ENCODE results near the gene ARHGEF9.
"Not testable (repeated sequence)": the region's sequence is repeated elsewhere in the genome, so short reads cannot be mapped to it uniquely, and the experiment has no call there.

ARHGEF9 gene

DNA sequence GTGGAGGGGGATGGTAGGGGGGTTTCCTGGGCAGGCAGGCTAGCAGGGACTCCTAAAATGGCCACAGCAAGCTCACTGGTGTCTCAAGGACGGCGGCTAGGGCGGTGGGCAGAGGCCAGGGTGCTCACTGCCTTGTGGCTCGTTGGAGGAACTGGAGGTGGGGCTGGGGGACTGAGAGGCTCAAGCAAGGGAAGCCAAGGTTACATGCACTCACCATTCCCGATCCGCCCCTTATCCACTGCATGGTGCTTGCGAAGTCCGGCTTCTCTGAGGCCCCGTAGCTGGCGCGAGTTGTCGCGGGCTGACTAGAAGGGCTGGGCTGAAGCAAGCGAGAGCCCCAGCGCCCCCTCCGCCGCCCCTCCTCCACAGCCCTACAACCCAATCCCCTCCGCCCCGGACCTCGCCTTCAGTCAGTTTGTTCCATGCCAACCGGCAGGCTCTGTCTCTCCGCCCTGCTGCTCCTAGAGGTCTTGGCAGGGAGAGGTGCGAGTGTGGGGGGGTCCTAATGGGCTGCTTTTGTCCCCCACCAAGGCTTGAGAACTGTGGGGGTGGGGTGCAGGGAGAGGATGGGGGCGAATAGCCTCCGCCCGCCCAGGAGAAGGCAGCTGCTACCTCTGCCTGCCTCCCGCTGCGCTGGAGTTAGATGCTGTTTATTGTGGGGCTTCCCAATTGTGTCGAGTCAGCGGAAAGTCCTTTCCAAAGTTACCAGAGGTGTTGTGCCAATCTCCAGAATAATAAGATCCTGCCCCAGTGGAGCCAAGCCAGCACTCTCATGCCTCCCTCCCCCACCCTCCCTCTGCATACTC is at the start of gene ARHGEF9:
TSS of gene ARHGEF9 (minus strand) at position 313 of the 806 bp plus-strand sequence. CDS start at position 244, 69 bp downstream.
- no peak for DNase-seq (ENCODE audit: low read depth in 2 of 2, low spot score in 1 of 2)

DNA sequence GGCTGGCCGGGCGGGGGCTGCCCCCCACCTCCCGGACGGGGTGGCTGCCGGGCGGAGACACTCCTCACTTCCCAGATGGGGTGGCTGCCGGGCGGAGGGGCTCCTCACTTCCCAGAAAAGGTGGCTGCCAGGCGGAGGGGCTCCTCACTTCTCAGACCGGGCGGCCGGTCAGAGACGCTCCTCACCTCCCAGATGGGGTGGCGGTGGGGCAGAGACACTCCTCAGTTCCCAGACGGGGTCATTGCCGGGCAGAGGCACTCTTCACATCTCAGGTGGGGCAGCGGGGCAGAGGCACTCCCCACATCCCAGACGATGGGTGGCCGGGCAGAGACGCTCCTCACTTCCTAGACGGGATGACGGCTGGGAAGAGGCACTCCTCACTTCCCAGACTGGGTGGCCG is 40.4 kb upstream of the ARHGEF9 start:
- not testable (repeated sequence) for DNase-seq (ENCODE audit: low read depth in 2 of 2, low spot score in 1 of 2)

DNA sequence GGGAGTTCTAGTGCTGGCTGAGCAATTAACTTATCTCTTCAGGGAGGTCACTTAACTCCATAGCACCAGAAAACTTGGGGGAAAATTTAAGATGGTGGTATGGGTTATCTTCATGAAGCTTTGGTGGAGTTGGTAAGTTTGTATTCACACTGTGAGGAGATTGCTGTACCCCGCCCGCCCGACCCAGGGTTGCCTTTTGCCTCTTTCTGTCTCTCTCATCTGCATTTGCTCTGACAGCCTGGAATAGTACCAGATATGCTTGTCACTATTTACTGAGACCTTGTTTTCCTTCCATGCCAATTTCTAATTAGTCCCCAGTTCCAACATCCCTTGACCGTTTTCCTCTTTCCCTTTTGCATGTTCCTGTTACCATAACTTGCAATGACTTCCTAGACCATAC is 33.1 kb upstream of the ARHGEF9 start:
- DNase-seq (ENCODE audit: low read depth in 2 of 2, low spot score in 1 of 2) = no peak

DNA sequence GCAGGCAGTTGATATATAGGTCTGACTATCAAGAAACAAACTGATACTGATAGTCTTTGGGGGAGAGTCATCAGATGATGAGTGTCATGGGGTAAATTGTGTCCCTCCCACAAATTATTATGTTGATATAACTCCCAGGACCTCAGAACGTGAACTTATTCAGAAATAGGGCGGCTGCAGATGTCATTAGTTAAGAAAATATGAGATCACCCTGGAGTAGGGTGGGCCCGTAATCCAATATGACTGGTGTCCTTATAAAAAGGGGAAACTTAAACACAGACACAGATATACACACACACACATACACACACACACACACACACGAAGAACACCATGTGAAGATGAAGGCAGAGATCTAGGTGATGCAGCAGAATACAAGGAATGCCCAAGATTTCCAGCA is 32.7 kb upstream of the ARHGEF9 start:
- DNase-seq (ENCODE audit: low read depth in 2 of 2, low spot score in 1 of 2) = no peak

DNA sequence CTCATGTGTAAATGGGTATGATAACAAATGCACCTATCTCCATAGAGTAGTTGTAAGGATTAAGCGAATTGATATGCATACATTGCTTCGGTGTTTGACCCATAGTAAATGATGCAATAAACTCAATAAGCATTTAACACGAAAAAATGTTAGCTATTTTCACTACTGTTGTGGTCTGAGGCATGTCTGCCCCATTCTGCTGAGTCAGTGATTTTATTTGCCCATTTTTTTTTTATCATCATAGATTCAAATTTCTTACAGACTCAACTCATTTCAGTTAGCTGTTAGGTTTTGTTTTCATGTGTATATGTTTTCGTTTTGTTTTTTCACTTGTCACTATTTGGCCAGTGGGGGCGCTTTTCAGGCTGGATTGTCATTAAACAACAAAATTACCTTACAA is 27.8 kb upstream of the ARHGEF9 start:
- no peak for DNase-seq (ENCODE audit: low read depth in 2 of 2, low spot score in 1 of 2)

DNA sequence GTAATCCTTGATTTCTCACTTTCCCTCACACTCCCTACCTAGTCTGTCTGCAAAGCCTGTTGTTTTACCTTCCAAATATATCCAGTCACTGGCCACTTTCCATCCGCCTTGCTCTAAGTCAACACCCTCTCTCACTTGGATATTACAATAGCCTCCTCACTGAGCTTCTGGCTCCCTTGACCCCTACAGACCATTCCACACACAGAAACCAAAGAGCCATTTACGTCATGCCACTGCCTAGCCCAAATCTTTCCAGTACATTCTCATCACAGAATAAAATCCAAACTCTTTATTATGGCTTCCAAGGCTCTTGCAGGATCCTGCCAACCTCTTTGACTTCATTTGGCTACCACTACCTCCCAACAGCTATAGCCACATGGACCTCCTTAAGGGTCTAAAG is 25.7 kb upstream of the ARHGEF9 start:
- DNase-seq (ENCODE audit: low read depth in 2 of 2, low spot score in 1 of 2) = no peak

DNA sequence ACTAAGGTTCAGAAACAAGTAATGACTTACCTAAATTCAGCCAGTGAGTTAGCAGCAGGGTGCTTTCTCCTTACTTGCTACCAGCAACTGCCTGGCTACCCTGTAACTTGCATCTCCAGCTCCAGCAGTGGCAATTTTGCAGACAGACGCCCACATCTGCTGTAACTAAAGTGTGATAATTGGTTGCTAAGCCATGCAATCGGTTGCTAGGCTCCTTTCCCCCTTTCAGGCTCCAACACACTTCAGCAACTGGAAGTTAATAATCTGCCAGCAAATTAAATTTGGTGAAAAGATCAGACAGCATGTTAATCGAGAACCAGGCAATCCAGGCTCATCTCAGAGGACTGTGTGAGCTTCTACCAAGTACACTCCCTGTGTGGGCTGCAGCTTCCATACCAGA is 24.2 kb upstream of the ARHGEF9 start:
- no peak for DNase-seq (ENCODE audit: low read depth in 2 of 2, low spot score in 1 of 2)

DNA sequence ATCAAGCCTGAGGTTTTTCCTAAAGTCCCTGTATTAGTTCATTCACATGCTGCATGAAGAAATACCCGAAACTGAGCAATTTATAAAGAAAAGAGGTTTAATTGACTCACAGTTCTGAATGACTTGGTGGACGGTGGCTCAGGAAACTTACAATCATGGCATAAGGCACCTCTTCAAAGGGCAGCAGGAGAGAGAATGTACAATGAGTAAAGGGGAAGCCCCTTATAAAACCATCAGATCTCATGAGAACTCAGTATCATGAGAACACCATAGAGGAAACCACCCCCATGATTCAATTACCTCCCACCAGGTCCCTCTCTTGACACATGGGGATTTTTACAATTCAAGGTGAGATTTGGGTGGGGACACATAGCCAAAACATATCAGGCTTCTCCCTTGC is 10.4 kb upstream of the ARHGEF9 start:
- DNase-seq (ENCODE audit: low read depth in 2 of 2, low spot score in 1 of 2) = not testable (repeated sequence)

DNA sequence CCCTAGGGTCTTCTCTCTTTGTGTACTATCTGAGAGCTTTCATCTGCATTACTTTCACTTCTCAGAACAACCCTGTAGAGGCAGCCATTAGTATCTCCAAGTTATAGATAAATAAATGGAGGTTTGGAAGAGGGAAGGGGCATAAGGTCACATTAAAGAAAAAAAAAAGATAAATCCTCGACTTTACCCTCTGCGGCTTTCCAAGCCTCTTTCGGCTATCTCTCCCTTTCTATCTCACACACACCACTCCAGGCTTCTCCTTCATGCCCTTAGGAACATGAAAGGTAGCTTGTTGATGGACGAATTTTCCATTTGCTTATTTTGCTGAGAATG is 660 bp upstream of the ARHGEF9 start:
- DNase-seq (ENCODE audit: low read depth in 2 of 2, low spot score in 1 of 2) = no peak

DNA sequence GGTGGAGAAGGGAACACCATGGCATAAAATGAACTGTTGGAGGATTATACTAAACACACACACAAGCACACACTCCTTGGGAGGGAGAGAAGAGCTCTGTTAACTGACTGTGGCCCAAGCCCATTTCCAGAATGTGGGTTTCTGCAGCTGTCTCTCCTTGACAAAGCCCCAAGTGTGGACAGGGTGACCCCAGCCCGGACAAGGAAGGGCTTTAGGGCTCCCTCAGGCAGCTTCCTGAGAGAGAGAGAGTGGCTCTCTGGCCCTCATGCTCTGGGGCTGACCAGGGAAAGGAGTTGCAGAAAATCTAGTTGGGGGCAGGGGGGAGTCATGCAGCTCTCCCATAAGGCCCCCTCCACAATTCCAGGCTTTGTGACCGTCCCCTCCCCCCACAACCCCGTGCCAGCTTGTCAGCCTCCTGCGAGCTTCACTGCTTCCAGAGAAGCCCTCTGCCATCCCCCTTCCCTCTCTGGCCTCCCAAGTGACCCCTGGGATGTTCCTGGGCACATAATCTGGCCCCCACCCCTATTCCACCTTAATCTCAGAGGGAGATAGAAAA is 590 bp downstream of the ARHGEF9 start:
- DNase-seq (ENCODE audit: low read depth in 2 of 2, low spot score in 1 of 2) = no peak

DNA sequence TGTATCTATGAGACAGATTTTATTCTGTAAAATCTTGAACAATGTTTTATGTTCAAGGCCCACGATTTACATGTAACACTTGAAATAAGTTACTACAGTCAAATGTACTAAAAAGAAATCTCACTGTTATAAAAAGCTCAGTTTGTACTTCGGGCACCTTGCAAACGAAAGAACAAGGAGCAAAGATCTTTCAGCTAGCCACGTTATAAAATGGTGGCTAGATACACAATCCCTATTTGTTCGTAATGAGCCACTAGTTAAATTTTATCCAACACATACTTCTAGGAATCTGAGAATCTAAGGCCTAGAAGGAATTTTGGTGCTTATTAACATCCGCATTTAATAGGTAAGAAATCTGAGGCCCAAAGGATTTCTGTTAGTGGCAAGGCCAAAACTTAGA is 2.5 kb downstream of the ARHGEF9 start:
- DNase-seq (ENCODE audit: low read depth in 2 of 2, low spot score in 1 of 2) = no peak

DNA sequence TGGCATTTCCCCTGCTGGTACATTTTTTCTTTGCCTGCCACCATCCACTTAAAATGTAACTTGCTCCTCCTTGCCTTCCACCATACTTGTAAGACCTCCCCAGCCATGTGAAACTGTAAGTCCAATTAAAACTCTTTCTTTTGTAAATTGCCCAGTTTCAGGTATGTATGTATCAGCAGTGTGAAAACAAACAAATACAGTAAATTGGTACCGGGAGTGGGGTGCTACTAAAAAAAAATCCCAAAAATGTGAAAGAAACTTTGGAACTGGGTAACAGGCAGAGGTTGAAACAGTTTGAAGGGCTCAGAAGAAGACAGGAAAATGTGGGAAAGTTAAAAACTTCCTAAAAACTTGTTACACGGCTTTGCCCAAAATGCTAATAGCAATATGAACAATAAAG is 16.3 kb downstream of the ARHGEF9 start:
- no peak for DNase-seq (ENCODE audit: low read depth in 2 of 2, low spot score in 1 of 2)

DNA sequence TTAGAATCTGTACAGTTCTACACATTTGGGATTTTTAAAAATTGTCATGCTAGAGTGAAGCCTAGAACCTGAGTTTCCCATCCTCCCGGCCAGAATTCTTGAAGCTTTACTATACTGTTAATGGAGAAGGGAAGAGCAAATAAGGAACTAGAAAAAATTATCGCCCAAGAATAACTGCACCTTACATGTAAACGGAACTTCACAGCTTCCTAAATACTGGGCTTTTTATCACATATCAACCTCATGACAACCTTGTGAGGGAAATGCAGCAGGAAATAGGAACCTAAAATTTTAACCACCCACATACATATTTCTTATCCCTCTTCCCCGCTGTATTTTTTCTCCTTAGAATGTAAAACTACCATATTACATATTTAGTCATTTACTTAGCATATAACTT is 19.3 kb downstream of the ARHGEF9 start:
- DNase-seq (ENCODE audit: low read depth in 2 of 2, low spot score in 1 of 2) = no peak

DNA sequence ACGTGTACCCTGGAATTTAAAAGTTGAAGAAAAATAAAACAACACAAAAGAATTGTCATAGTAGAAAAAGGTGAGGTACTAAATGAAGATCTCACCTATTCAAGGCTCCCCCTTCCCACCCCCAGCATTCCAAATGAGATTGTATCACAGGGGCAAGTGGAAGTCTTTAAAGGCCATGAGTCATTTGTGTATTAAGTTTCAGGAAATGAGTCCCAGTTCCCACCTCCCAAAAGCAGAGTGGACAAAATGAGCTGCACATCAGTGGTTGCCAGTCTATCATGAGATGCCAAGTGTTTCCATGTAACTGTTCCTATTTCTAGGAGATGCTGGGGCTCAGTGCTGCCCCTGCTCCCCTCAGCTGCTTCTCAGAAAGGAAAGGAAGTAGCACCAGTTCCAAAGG is 20.1 kb downstream of the ARHGEF9 start:
- DNase-seq (ENCODE audit: low read depth in 2 of 2, low spot score in 1 of 2) = no peak

DNA sequence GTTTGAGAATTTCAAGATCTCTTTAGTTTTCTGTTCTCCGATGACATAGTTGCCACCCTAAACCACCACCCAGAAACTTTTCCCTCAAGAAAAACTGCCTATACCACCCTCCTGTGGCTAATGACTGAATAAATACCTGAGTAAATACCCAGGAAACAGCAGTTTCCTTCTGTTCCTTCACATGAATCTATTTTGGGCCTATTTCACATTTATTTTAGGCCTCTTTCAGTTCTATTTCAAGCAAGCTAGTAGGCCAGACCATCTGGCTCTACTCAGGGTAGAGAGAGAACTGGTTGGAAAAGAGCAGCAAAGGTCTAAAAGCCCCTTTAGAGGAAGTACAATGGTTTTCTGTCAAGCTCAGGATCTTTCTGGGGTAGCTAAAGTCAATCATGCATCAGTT is 23.4 kb downstream of the ARHGEF9 start:
- DNase-seq (ENCODE audit: low read depth in 2 of 2, low spot score in 1 of 2) = no peak

DNA sequence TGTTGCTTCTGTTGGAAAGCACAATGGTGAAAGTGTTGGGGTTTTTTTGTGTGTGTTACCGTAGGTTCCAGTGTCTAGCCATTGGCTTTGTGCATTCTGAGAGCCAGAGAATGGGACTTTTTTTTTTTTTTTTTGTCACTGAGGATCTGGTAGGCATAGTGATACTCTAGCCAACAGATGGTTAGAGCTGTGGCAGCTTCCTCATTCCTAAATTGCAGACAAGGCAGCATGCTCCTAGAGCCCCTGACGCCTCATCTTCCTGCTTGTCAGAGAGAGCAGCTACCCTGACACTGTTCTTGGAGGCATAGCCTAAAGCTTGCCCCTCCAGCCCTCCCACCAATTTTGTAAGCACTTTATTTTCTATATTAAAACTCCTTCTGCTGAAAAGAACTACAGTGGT is 27.0 kb downstream of the ARHGEF9 start:
- no peak for DNase-seq (ENCODE audit: low read depth in 2 of 2, low spot score in 1 of 2)

DNA sequence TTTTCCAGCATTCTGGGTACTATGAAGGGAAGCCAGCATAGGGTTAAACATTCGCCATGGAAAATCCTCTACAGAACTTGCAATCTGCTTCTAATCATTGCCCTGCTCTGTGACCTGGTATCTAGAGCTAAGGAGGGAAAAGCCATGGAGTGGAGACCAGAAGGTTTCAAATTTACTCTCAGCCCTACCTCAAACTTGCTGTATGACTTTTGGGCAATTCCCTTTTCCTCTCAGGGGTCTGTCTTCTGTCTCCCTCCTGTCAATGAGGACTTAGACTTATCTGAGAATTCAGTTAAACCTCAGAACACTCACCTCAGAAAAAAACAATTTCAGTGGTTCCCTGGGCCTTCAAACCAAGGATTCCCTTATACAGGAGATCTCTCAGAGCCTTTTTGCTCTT is 29.1 kb downstream of the ARHGEF9 start:
- no peak for DNase-seq (ENCODE audit: low read depth in 2 of 2, low spot score in 1 of 2)

DNA sequence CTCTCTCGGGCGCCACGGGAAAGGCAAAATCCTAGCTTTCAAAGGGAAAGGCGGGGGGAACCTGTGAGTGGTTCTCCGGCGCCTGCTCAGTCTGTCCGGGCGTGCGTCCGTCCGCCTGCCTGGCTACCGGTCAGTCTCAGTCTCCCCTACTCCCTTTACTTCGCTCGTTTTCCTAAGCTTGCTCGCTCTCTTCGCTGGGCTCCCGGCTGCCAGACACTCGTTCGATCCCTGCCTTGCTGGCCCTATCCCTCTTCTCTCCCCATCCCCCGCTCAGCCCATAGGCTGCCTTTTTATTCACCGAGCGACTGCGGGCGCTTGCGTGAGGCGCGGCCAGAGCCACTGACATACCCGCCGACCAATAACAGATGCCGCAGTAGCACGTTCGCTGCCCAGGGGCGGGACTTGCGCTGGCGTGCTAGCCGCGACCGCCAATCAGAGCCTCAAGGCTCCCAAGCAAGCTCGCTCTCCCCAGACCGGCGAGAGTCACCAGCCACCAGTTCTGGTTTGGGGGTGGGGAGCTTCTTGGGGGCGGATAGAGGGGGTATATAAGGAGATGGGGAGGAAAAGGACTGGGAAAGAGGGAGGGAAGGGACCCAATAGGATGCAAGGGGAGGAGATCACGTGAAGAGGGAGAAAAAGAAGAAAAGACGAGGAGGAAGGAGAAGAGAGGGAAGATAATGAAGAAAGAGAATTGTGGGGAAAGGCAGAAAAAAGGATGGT is 30.0 kb downstream of the ARHGEF9 start:
- DNase-seq (ENCODE audit: low read depth in 2 of 2, low spot score in 1 of 2) = peak; percentile 45 to 68

DNA sequence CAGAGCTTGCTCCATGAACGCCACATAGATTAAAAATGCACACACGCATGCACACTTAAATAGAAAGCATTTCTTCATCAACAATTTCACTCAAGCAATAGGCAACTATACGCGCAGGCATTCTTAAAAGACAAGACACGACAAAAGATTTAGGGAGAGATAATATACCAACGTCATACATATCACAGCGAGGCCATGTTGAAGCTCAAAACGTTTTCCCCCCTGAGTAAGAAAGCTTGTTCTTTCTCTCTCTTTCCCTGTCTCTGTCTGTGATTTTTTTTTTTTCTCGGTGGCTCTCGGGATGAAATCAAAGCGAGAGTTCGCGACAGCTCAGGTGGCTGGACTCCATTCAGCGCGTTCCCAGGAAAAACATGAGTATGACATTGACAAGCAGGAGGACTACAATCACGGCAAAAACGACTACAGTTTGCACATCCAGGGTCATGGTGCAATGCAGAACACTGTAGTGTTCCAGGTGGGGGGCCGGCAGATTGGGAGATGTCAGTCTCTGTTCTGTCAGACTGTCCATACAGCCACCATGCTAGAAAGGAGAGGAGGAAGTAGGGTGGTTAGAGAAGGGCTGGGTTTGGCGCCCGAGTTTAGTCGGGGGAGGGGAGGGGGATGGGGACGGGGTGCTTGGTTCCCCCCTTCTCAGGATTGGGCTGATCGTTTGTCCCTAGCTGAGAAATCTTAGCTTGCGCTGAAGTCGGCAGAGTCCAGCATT is 30.7 kb downstream of the ARHGEF9 start:
- no peak for DNase-seq (ENCODE audit: low read depth in 2 of 2, low spot score in 1 of 2)

DNA sequence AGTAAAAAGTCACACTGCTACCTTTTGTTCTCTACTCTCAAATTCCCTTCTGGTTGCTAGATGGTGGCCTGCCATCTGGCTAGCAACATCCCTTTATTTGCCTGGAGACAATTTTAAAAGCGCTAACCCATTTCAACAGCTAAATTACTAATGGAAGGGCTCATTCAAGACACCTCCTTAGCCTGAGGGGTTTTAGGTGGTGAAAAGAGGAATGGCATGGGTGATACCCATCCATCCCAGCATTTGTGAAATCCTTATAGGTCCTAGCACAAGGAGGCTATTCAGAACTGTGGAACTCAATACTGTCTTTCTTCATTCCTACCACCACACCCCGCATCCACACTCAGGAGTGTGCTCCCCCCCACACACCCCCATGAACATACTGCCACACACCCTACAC is 33.5 kb downstream of the ARHGEF9 start:
- DNase-seq (ENCODE audit: low read depth in 2 of 2, low spot score in 1 of 2) = no peak

DNA sequence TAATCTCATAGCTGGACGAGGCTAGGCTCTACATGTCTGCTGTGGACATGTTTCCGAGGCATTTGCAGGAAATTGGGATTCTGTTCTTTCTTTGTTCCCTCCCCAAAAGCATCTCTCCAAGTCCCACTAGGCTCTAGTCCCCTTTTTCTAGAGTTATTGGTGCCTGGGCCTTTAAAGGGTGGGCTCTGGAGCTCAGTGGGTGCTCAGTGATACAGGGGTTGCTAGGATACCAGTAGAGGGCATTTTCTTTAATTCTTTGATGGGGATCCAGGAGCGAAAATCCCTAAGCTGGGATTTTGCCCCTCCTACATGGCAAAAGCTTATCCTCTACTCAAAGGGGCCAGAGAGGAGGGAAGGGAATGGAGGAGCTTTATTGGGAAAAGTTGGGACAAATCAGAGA is 34.2 kb downstream of the ARHGEF9 start:
- DNase-seq (ENCODE audit: low read depth in 2 of 2, low spot score in 1 of 2) = no peak

DNA sequence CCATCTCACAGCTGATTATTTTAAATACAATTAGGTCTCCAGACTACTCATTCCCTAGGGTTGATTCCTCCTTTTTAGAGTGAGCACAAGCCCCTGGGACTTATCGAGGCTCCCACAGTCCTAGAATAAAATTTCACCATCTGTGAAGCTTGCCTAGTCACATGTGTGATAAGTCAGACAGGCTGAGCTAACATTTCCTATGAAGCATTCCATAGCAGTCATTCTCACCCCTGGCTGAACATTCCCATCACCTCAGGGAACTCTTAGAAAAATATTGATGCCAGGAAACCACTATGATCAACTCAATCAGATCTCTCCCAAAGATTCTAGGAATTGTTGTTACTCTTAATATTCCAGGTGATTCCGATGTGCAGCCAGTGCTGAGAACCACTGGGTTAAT is 37.7 kb downstream of the ARHGEF9 start:
- DNase-seq (ENCODE audit: low read depth in 2 of 2, low spot score in 1 of 2) = no peak

All from stimulated activated CD8-positive, alpha-beta memory T cell treated with anti-CD3 and anti-CD28 coated beads, Interleukin-4, amount 100 ng/mL, for 1 hour (primary cell).